GM12878 (cell line): ENCODE data around the gene C20orf96. TPM values are rescaled to one million over a fixed set of nuclear protein-coding genes. Genes with fewer than 3 reads are reported as not detected.

Experiments
- CBX3 ChIP-seq: fragments of 200-600 bp; sonication (generic); IDR thresholded peaks from 2 replicates; pipeline ENCODE4 v1.6.1; 2016; ENCODE audit warnings: low read depth, borderline replicate concordance
- CREB1 ChIP-seq: IDR thresholded peaks from 2 replicates; pipeline ENCODE4 v1.6.1; 2012; ENCODE audit warnings: low read depth, mild to moderate bottlenecking, inconsistent platforms
- EP300 ChIP-seq, 2 experiments: fragments of 150-350 bp in 1 of 2; IDR thresholded peaks; 2 replicates each; pipeline ENCODE4 v1.6.1; 2011 to 2012; ENCODE audit warnings: low read depth in 2 of 2, low read length in 2 of 2, borderline replicate concordance in 1 of 2, improper control_type of control experiment in 1 of 2, inconsistent platforms in 1 of 2; ENCODE audit not compliant: control insufficient read depth in 1 of 2
- ETV6 ChIP-seq, 2 experiments: fragments of 450-650 bp in 1 of 2; IDR thresholded peaks in 1 of 2; conservative IDR thresholded peaks in 1 of 2; 2 replicates each; pipeline ENCODE4 v1.6.1; 2014; ENCODE audit warnings: antibody characterized with exemption in 1 of 2, borderline replicate concordance in 1 of 2, low read depth in 1 of 2, mild to moderate bottlenecking in 1 of 2, moderate library complexity in 1 of 2
- HDGF ChIP-seq: fragments of 450-650 bp; IDR thresholded peaks from 2 replicates; pipeline ENCODE4 v1.6.1; 2016; ENCODE audit warnings: antibody characterized with exemption
- JUND ChIP-seq: IDR thresholded peaks from 2 replicates; pipeline ENCODE4 v1.6.1; 2012; ENCODE audit warnings: low read depth, mild to moderate bottlenecking, low read length, improper control_type of control experiment, moderate library complexity
- KDM1A ChIP-seq: fragments of 200-600 bp; sonication (generic); IDR thresholded peaks from 2 replicates; pipeline ENCODE4 v1.6.1; 2016; ENCODE audit warnings: borderline replicate concordance
- TAF1 ChIP-seq: IDR thresholded peaks from 2 replicates; pipeline ENCODE4 v1.6.1; 2011; ENCODE audit warnings: mild to moderate bottlenecking, low read depth, low read length, borderline replicate concordance
- ZBED1 ChIP-seq: IDR thresholded peaks from 2 replicates; pipeline ENCODE4 v1.6.1; 2016; ENCODE audit warnings: borderline replicate concordance
- polyA plus RNA-seq, 11 experiments: library from polyadenylated mRNA; depleted of rRNA in 4 of 11; unstranded in 6 of 11; stranded (reverse) in 5 of 11; fragments of >200 nt; fragmentation: Nextera tagmentation in 4 of 11; fragmentation: Illumina TruSeq in 1 of 11; extraction: Ambion mirVana in 4 of 11; extraction: Trizol in 1 of 11; gene quantifications; 1 replicate in 1 of 11; 2 replicates in 10 of 11; pipeline versions ENCODE4 v1.2.1 to v1.2.3, GENCODE V29; 2011 to 2016; ENCODE audit warnings: inconsistent platforms in 2 of 11, missing spikeins in 2 of 11, low read depth in 1 of 11
- total RNA-seq, 4 experiments: library from RNA; depleted of rRNA in 3 of 4; stranded (reverse); fragments of >200 nt in 3 of 4; fragmentation: Illumina TruSeq in 1 of 4; extraction: Trizol in 1 of 4; gene quantifications; 2 replicates each; pipeline versions ENCODE4 v1.2.1 to v1.2.3, GENCODE V29; 2013 to 2021
- TF ChIP-seq, protein P1 (sequence below): fragments of 450-650 bp; IDR thresholded peaks from 2 replicates; pipeline ENCODE4 v1.6.1; 2017; ENCODE audit warnings: mild to moderate bottlenecking, moderate library complexity
- TF ChIP-seq, protein P2 (sequence below): IDR thresholded peaks from 2 replicates; pipeline ENCODE4 v1.6.1; 2012; ENCODE audit warnings: improper control_type of control experiment, low read depth, low read length; ENCODE audit not compliant: insufficient replicate concordance
- TF ChIP-seq, protein P3 (sequence below): IDR thresholded peaks from 2 replicates; pipeline ENCODE4 v1.6.1; 2011; ENCODE audit warnings: borderline replicate concordance, low read depth, mild to moderate bottlenecking, moderate library complexity, low read length; ENCODE audit not compliant: insufficient read depth, poor library complexity, severe bottlenecking
- TF ChIP-seq, protein P4 (sequence below): fragments of 450-650 bp; formaldehyde crosslinking; IDR thresholded peaks from 2 replicates; pipeline ENCODE4 v1.4.0; 2022; ENCODE audit warnings: mild to moderate bottlenecking, moderate library complexity

C20orf96 gene
- total and polyA plus RNA-seq, 10 of the 15 experiments (the other 5 are each of a cell fraction or from before 2014, with no cell fraction given) = 1.4 to 8.6 (median 5.9) TPM

DNA sequence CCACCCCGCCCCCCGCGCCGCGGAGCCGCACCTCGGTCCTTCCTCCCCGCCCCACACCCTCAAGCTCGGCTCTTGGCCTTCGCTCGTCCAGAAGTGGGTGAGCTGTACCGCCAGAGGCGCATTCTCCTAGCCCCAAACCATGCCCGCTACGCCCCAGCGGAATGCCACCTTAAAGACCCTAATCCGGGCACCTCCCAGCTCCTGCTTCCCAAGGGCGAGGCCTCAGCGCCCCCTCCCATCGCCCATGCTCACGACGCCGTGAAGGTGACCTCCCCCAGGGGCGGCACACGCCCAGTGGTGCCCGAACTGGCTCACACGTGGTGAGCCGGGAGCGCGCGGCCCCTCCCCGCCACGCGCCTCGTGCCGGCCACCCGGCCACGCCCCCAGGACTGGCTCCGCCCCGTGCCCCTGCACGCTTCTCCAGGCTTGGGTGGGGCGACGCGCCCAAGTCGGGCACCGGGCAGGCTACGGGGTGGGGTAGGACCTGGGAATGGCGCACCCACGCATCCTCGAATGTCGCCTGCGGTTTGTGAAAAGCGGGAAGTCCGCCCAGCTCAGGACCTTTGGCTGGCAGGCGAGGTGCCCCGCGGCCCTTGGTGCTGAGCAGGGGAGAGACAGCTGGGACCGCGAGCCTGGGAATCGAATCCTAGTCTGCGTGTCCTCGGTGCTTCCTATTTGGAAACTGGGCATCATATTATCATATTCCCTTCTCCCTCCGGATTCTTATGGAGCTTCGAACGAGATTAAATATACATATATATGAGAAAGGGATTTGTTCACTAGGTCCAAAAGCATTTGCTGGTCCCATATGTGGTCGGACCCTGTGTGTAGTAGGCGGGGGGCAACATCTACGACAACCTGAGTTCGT, 33.9 kb upstream of the C20orf96 start (continued):
- TF ChIP-seq, protein P1, sequence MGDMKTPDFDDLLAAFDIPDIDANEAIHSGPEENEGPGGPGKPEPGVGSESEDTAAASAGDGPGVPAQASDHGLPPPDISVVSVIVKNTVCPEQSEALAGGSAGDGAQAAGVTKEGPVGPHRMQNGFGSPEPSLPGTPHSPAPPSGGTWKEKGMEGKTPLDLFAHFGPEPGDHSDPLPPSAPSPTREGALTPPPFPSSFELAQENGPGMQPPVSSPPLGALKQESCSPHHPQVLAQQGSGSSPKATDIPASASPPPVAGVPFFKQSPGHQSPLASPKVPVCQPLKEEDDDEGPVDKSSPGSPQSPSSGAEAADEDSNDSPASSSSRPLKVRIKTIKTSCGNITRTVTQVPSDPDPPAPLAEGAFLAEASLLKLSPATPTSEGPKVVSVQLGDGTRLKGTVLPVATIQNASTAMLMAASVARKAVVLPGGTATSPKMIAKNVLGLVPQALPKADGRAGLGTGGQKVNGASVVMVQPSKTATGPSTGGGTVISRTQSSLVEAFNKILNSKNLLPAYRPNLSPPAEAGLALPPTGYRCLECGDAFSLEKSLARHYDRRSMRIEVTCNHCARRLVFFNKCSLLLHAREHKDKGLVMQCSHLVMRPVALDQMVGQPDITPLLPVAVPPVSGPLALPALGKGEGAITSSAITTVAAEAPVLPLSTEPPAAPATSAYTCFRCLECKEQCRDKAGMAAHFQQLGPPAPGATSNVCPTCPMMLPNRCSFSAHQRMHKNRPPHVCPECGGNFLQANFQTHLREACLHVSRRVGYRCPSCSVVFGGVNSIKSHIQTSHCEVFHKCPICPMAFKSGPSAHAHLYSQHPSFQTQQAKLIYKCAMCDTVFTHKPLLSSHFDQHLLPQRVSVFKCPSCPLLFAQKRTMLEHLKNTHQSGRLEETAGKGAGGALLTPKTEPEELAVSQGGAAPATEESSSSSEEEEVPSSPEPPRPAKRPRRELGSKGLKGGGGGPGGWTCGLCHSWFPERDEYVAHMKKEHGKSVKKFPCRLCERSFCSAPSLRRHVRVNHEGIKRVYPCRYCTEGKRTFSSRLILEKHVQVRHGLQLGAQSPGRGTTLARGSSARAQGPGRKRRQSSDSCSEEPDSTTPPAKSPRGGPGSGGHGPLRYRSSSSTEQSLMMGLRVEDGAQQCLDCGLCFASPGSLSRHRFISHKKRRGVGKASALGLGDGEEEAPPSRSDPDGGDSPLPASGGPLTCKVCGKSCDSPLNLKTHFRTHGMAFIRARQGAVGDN = peak; percentile 84
- TF ChIP-seq CBX3 (no peak), ZBED1 (no peak), HDGF (0 out of 2 replicates have a peak, but pooled peaks have one; percentile 51), CREB1 (no peak), TAF1 (no peak), KDM1A (no peak), EP300 (IDR thresholded peaks at IDR 0.05; ENCODE audit: borderline replicate concordance in 1 of 2, control insufficient read depth in 1 of 2, low read depth in 2 of 2, low read length in 2 of 2) (no peak), ETV6 (conservative IDR thresholded peaks at IDR 0.05 in 1 of 2, IDR thresholded peaks at IDR 0.05 in 1 of 2; ENCODE audit: borderline replicate concordance in 1 of 2, low read depth in 1 of 2) (no peak), JUND (no peak)
- TF ChIP-seq, protein P2, sequence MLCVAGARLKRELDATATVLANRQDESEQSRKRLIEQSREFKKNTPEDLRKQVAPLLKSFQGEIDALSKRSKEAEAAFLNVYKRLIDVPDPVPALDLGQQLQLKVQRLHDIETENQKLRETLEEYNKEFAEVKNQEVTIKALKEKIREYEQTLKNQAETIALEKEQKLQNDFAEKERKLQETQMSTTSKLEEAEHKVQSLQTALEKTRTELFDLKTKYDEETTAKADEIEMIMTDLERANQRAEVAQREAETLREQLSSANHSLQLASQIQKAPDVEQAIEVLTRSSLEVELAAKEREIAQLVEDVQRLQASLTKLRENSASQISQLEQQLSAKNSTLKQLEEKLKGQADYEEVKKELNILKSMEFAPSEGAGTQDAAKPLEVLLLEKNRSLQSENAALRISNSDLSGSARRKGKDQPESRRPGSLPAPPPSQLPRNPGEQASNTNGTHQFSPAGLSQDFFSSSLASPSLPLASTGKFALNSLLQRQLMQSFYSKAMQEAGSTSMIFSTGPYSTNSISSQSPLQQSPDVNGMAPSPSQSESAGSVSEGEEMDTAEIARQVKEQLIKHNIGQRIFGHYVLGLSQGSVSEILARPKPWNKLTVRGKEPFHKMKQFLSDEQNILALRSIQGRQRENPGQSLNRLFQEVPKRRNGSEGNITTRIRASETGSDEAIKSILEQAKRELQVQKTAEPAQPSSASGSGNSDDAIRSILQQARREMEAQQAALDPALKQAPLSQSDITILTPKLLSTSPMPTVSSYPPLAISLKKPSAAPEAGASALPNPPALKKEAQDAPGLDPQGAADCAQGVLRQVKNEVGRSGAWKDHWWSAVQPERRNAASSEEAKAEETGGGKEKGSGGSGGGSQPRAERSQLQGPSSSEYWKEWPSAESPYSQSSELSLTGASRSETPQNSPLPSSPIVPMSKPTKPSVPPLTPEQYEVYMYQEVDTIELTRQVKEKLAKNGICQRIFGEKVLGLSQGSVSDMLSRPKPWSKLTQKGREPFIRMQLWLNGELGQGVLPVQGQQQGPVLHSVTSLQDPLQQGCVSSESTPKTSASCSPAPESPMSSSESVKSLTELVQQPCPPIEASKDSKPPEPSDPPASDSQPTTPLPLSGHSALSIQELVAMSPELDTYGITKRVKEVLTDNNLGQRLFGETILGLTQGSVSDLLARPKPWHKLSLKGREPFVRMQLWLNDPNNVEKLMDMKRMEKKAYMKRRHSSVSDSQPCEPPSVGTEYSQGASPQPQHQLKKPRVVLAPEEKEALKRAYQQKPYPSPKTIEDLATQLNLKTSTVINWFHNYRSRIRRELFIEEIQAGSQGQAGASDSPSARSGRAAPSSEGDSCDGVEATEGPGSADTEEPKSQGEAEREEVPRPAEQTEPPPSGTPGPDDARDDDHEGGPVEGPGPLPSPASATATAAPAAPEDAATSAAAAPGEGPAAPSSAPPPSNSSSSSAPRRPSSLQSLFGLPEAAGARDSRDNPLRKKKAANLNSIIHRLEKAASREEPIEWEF = no peak
- TF ChIP-seq, protein P3, sequence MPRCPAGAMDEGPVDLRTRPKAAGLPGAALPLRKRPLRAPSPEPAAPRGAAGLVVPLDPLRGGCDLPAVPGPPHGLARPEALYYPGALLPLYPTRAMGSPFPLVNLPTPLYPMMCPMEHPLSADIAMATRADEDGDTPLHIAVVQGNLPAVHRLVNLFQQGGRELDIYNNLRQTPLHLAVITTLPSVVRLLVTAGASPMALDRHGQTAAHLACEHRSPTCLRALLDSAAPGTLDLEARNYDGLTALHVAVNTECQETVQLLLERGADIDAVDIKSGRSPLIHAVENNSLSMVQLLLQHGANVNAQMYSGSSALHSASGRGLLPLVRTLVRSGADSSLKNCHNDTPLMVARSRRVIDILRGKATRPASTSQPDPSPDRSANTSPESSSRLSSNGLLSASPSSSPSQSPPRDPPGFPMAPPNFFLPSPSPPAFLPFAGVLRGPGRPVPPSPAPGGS = peak; percentile 27
- TF ChIP-seq, protein P4, sequence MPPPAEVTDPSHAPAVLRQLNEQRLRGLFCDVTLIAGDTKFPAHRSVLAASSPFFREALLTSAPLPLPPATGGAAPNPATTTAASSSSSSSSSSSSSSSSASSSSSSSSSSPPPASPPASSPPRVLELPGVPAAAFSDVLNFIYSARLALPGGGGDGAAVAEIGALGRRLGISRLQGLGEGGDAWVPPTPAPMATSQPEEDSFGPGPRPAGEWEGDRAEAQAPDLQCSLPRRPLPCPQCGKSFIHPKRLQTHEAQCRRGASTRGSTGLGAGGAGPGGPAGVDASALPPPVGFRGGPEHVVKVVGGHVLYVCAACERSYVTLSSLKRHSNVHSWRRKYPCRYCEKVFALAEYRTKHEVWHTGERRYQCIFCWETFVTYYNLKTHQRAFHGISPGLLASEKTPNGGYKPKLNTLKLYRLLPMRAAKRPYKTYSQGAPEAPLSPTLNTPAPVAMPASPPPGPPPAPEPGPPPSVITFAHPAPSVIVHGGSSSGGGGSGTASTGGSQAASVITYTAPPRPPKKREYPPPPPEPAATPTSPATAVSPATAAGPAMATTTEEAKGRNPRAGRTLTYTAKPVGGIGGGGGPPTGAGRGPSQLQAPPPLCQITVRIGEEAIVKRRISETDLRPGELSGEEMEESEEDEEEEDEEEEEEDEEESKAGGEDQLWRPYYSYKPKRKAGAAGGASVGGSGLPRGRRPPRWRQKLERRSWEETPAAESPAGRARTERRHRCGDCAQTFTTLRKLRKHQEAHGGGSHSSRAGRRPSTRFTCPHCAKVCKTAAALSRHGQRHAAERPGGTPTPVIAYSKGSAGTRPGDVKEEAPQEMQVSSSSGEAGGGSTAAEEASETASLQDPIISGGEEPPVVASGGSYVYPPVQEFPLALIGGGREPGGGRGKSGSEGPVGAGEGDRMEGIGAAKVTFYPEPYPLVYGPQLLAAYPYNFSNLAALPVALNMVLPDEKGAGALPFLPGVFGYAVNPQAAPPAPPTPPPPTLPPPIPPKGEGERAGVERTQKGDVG (CRISPR knock-in tag) = no peak
